HCEC 1CT (cell line): Measurements from ENCODE around the gene MALT1.
"Not testable (repeated sequence)": the region's sequence is repeated elsewhere in the genome, so short reads cannot be mapped to it uniquely, and the experiment has no call there.

Experiments used
- DNase-seq: peaks from one replicate; pipeline ENCODE4 v3.0.0-alpha.2; 2017

The MALT1 gene

DNA sequence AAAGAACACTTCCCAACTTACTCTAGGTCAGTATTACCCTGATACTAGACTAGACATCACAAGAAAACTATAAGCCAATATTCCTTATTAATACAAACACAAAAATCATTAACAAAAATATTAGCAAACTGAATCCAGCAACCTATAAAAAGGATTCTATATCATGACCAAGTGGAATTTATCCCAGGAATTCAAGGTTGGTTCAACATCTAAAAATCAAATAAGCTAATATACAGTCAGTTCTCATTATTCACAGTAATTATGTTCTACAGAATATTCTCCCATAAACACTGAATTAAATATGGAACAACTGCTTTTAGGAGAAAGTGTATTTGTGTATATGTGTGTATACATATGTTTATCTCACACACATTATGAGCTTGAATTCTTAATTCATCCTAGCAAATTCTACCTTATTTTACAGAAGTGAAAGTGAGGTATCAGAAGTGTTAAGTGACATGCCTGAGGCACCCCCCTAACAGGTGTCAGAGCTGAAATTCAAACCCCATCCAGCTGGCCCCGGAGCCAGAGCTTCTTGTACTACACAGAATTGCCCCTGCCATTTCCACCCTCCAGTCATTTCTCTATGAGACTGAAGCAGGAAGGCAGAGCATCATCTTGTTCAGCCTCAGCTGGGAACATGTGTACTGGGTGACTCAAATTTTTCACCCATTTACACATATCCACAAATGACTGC is 77.8 kb downstream of the MALT1 start:
- no peak for DNase-seq

DNA sequence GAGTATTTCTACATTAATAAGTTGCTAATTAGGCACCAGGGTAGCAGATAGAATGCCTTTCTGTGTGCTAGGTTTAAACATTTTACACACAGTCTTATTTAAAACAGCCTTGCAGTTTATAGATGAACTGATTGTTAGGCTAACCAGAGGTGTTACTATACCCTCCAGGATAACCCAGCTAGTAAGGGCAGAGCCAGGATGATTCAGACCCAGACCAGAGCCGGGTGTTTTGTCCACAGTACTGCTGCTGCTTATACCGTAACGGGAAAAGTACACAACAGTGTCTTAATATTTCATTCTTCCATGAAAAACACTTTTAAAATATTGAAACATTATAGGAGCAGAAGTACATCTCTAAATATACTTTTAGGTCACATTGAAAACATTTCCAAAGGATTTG is 82.7 kb downstream of the MALT1 start:
- DNase-seq = peak; percentile 35

DNA sequence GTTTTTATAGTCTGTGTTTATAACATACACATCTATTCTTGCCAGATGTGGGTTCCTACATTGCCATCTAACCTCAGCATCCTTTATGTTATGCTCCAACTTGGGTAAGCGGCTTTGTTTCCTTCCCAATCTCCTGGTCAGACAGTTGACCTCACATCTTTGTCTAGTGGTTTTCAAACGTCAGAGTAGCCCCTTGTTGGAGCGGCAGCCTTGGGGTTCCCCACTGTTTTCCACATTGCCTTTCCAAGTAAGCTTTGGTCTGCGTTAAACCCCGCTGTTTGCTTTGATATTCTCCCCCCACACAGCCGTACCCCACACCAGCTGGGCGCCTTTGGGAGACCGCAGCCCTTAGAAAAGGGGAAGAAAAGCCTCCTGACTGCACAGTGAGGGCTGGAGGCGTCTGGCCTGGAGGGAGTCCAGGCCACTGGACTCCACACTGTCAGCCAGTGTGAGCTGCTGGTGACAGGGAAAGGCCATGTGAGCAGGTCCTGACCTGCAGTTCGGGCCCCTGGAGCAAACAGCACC is 83.3 kb downstream of the MALT1 start:
- DNase-seq = no peak

DNA sequence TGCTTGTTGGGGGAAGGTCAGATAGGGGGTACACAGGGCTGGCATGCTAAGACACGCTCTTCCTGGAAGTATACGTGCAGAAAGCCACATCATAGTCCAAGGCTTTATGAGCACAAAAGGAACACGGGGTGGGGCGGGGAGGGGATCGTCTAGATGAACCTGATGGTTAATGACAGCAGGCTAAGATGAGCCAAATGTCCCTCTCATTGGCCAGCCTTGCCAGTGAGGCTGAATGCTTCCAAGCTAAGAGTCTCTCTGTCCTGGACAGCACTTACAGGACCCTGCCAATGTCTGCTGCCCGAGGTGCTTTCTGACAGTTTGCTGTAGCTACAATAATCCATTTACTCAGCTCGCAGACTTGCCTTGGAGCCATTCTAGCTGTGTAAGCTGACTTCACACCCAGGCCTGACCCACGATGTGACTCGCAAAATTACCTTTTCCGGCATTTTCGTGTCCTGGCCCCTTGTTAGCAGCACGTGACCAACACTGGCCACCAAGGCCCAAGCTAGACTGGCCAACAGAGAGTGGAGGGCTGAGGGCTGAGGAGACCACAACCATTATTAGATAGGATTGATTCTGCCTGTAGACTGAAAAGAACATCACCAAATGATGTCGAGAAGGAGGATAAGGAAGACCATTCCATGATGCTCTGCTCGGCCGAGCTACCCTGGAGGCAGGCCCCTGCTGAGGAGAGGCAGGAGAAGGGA is 84.2 kb downstream of the MALT1 start:
- DNase-seq = no peak

DNA sequence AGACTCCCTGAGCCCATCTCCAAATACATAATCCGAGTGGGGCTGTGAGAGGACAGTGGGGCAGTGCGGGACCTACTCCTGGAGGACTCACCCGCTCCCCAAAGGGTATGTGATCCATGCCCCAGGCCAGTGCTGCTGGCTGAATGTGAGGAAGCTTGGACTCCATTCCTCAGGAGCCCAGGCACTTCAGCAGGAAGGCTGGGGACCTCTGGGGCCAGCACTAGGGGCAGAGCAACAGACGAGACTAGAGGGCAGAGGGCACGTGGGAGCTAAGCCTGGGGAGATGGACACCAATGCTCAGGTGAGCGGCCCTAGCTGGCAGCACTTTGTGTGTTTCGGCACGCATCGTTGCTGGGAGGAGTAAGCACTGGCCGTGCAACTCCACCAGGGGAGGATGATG is 84.9 kb downstream of the MALT1 start:
- DNase-seq = no peak

DNA sequence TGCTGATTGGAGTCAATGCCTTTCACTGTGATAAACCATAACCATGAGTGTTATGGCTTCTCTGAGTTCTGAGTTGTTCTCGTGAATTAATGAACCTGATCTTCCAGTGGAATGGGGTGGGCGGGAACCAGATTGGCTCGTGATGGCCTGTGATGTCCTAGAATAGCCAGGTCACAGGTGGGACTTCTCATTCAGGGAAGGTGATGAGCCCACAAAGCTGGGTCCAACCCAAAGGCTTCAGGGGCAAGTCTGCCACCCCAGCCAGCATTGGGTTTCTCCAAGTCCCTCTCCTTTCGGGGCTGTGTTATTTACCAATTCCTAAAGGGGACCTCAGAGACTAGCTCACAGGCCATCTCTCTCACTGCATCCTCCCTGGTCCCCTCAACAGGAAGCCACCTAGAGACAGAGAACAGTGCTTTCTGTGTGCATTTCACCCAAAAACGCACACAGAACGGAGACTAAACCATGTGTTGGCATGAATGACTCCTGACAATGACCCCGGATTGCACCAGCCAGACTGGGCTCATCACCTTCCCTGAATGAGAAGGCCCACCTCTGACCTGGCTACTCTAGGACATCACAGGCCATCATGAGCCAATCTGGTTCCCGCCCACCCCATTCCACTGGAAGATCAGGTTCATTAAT is 85.5 kb downstream of the MALT1 start:
- DNase-seq = no peak

DNA sequence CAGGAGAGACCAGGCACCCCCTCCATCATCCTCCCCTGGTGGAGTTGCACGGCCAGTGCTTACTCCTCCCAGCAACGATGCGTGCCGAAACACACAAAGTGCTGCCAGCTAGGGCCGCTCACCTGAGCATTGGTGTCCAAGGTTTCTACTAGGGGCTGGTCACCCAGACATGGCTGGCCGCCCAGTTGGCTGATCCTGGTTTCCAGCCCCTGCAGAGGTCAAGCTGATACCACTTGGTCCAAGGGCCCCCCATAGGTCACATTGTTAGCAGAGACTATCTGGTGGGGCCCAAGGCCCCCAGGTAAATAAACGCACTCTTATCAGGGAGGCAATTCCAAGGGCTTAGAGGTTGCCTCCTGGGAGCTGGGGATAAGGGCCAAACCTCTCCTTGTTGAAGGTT is 86.1 kb downstream of the MALT1 start:
- DNase-seq = not testable (repeated sequence)

DNA sequence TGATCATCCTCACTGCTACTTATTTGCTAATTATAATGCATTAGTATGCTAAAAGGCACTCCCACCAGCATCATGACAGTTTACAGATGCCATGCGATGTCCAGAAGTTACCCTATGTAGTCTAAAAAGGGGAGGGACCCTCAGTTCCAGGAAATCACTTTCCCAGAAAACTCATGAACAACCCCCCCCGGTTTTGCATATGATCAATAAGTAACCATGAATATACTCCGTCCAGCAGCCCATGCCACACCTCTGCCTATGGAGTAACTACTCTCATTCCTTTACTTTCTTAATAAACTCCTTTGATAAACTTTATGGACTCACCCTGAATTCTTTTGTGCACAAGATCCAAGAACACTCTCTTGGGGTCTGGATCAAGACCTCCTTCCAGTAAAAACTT is 86.8 kb downstream of the MALT1 start:
- no peak for DNase-seq

DNA sequence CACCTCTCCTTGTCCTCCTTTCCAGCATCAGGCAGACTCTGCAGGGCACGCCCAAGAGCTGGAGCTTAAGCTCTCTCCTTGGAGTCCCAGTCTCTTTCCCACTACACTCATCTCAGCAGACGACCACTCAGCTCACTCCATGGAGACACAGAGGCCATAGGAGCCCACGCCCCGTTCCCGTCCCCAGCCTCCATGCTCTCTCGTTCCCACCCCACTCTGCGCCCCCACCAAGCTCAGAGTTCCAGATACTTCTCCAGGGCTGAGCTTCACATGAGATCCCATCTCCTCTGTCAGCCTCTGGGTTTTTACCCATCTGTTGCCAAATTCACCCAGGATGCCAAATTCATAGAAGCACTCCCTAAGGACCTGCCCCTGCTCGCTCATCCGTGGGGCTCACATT is 87.3 kb downstream of the MALT1 start:
- no peak for DNase-seq

DNA sequence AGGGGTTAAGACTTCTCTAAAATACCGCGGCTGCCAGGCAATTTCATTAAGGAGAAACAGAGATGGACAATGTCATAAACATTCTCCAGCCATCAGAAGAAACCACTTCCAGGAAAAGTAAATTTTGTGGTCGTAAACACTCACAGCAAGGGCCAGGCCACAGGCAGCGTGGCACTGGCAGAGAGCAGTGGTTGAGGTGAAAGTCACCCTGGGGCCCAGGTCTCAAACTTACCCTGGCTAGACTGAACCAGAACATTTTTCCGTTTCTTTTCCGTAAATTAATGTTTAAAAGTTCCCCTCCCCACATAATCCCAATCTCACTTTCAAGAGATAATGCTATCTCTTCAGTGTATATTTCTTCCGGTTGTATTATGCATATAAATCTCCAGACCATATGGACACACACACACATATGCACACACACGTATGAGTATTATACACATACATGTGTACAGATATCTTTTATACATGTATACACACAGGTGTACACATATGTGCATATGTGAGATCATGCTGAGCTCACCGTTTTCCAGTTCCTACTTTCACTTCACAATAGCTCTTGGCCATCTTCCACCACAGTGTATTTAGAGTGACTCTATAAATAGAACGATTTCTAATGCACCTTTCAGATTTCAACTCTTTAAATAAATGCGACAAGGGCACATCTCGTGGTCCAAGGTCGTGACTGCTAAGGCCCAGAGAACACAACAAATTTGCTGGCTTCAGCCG is 90.1 kb downstream of the MALT1 start:
- no peak for DNase-seq

DNA sequence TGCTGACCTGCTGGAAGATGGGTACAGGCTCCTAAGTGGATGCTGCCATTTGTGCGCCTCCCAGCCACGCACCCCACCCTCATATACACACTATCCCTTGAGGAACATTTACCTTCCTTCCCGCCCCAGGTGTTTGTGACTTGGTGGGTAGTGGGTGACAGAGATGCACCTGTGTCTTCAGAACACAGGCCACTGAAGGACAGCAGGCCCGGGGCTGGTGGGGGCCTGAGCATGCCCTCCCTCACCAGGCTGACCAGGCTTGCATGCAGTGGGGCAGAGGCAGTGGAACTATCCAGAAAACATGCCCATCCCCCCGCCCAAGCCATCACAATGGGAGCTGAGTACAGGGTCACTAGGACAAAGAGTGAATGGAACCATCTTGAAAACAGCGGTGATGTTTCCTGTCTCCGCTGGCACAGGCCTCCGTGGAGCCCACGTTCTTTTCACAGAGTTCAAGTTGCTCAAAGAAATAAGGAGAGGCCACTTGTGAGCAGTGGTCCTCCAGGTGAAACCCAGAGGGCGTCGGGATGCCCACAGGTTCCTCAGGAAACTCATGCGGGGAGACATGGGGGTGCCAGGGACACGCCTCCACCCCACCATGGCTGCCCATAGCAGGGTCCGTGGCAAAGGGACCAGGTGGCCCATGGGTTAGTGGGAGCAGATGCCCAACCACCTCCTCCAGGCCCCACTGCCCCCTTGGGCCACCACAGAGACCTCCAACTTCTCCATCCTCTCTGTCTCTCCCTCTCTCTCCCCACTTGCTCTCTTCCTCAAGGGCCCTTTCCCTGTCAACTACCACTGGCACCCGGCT is 90.9 kb downstream of the MALT1 start:
- DNase-seq = no peak

DNA sequence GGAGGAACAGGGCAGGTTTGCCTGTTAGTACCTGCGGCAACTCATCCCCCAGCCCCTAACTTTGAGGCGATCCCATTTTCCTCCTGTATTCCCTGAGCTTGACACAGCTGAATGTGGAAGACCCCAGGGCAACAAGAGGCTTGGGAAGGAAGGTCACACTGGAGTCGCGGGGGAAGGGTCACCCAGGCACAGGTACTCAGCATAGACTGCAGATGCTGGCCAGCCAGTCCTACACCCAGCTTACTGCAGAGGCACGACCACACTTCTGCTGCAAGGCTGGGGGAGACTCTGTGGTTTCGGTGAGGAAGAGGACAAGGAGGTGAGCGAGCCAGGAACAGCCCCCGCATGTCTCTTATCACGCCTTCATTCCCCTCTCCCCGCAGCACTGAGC is 91.5 kb downstream of the MALT1 start:
- no peak for DNase-seq

DNA sequence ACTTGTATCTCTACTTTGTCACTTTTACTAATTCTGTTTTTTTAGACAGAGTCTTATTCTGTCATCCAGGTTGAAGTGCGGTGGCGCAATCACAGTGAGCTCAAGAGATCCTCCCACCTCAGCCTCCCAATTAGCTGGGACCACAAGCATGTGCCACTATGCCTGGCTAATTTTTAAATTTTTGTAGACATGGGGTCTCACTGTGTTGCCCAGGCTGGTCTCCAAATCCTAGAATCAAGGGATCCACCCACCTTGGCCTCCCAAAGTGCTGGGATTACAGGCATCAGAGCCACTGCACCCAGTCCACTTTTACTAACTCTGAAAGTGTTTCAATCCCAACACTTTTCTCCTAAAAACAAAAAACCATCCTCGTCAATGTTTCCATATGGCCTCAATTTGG is 94.9 kb downstream of the MALT1 start:
- DNase-seq = no peak

DNA sequence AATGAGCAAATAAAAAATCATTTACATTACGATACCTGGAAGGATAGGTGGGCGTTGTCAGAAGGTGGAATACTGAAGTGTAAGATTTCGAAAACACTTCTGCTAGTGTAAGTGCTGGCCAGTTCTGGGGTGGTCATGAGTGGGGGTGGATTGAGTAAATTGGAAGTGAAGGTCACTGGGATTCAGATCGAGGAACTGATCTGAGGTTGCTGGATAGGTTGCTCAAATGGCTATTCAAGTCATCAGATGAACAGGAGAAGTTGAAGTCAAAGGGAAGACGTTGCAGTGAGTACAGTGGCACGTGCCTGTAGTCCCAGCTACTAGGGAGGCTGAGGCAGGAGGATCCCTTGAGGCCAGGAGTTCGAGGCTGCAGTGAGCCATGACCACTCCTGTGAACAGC is 95.7 kb downstream of the MALT1 start:
- no peak for DNase-seq

DNA sequence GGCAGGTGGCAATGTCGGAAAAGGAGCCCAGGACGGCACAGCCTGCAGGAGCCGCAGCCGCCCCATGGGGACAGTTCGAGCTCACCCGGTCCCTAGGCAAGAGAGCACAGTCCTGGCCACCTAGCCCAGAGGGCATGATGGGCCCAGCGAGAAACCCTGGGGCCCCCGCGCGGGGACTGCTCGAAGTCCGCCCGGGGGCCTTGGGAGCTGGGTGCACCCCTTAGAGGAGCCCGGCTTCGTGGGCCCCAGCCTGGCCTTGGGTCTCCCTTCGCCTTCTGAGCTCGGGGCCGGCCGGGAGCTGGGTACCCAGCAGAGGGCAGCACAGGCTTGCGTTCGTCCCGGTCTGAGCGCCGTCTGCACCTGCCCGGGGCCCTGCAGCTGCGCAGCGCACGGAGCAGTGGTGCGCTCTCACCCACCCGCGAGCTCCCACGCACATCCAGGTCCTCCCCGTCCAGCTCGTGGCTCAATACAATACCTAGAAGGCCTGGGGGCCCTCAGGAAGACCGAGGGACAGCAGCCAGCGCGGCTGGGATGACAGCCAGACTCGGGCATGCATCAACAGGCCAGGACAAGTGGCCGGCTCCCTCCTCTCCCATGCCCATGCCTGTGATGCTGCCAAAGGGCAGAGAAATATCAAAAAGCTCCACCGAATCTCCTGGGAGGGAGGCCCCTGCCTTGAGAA is 97.2 kb downstream of the MALT1 start:
- DNase-seq = peak; percentile 30

DNA sequence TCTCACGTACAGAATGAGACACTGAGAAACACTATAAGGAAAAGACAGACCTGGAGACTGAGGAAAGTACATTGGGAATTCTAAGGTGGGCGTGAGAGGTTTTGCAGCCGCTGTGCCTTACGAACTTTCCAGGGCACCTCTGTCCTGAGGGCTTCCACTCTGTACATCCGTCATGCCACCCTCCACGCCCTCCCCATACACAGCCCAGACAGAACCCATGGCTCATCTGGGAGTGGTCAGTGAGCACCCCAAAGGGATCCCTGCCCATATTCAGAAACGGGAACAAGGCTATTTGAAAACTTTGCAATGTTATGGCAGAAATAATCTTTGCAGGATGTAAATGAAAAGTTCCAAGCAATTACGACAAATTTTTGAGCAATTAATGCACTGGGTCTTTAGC is 98.1 kb downstream of the MALT1 start:
- DNase-seq = no peak

DNA sequence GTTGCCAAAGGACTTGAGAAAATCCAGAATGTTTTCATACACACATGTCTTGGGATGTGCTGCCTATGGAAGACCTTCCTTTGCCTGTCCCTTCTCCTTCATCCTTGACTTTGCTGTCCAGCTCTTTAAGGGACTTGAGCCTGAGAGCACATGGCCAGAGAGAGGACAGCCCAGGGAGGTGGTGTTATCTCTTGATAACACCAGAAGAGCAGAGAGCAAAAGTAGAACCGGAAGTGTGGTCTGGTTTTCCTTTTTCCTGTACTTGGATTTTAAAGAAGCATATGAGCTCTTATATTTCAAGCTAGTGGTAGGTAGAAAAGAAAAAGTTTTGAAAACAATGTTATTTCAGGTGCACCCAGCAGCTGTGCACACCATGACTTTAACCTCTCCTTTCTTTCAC is 99.3 kb downstream of the MALT1 start:
- DNase-seq = no peak

DNA sequence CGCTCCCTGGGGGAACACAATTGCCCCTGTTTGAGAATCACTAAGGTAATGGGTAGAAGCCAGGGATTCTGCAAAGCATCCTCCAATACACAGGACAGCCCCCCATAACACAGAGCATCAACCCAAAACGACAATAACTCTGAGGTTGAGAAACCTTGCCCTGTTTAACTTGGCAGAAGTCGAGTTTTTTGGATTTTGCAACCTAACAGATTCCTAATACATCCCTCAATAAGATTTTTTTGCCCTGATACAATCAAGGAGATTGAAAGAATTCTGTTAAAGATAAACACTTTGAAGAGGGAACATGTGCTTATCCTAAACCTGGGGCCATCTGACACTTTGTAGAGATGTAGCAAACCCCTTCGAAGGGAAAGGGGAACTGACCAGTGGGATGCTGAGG is 100.9 kb downstream of the MALT1 start:
- no peak for DNase-seq

DNA sequence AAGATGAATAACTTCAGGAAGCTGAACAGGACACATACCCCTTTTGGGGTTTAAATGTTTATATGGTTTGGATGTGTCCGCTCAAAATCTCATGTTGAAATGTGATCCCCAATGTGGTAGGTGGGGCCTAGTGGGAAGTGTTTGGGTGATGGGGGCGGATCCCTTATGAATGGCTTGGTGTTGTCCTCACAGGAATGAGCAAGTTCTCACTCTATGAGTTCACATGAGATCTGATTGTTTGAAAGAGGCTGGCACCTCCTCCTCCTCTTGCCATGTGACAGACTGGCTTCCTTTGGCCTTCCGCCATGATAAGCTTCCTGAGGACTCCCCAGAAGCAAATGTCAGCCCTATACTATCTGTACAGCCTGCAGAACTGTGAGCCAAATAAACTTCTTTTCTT is 104.8 kb downstream of the MALT1 start:
- DNase-seq = peak; percentile 22

DNA sequence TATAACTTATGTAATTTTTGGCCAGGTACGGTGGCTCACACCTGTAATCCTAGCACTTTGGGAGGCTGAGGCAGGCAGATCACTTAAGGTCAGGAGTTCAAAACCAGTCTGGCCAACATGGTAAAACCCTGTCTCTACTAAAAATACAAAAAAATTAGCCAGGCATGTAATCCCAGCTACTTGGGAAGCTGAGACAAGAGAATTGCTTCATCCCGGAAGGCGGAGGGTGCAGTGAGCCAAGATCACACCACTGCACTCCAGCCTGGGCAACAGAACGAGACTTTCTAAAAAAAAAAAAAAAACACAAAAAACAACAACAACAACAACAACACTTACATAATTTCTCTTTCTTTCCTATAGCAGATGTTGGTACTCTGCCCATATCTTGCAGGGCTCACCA is 105.3 kb downstream of the MALT1 start:
- not testable (repeated sequence) for DNase-seq

DNA sequence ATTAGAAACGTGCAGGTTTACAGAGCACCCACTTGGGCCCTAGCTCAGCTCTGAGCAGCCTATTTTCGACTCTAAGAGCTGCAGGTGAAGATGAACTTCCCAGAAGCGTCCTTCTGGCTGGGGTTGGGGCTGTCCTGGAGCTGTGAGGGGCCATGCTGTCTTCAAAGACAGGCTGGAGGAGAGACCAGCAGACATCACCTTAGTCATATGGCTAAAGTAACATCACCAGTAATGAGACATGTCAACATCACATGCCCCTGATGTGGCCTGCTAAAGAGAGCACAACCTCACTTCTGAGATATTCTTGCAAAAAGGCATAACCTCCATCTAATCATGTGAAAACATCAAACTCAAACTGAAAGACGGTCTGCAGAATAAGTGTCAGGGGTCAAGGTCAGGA is 106.2 kb downstream of the MALT1 start:
- DNase-seq = no peak

DNA sequence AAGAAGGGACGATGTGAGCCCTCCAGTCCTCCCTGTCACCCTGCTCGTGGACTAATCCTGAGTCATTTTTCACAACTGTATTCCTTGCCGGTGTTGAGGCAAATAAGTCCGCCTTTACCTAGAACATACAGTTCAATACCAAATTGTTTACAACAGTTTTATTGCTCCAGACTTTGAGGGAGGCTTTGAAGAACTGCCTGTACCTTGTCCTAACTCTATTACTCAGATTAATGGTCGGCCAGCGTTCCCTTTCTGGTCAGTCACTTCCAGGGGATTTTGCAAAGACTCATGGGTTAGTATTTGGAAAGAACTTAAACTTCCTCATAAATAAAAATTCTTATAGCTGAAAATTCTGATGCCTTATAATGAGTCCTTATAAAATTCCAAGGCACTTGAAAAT is 108.3 kb downstream of the MALT1 start:
- no peak for DNase-seq
